B cell (primary cell): ENCODE data around the gene ALKBH4. TPM values are rescaled to one million over a fixed set of nuclear protein-coding genes. Genes with fewer than 3 reads are reported as not detected.
"Not testable (repeated sequence)": the region's sequence is repeated elsewhere in the genome, so short reads cannot be mapped to it uniquely, and the experiment has no call there.

Experiments used
- ATAC-seq: fragments of 200-7000 bp; cut with Tn5 transposase; one replicate; pipeline ENCODE4 v1.10.0; 2021; ENCODE audit warnings: low read depth, mild to moderate bottlenecking, moderate number of reproducible peaks, moderate library complexity
- CTCF ChIA-PET: fragments of 350-600 bp; sonication (Branson Sonifier 250); formaldehyde crosslinking; loops from one replicate; lab custom pipeline; 2021; ENCODE audit warnings: antibody characterized with exemption, inconsistent platforms; lab: Charles Lee
- POLR2A ChIA-PET: fragments of 350-600 bp; sonication (Branson Sonifier 250); formaldehyde crosslinking; loops from one replicate; lab custom pipeline; 2021; ENCODE audit warnings: antibody characterized with exemption; lab: Charles Lee
- DNase-seq: peaks from one replicate; pipeline ENCODE4 v3.0.0; 2013
- H2AFZ ChIP-seq: 2 replicates; pipeline ENCODE4 v1.6.1; 2012; ENCODE audit warnings: mild to moderate bottlenecking, low read depth, low read length; ENCODE audit not compliant: insufficient read depth, poor library complexity, severe bottlenecking
- H3K27ac ChIP-seq, 2 donors: 1 replicate in 1 of 2; 2 replicates in 1 of 2; pipeline ENCODE4 v1.5.1; 2012 to 2013; ENCODE audit warnings: low read length in 2 of 2, mild to moderate bottlenecking in 2 of 2, moderate library complexity in 1 of 2
- H3K27me3 ChIP-seq, 4 experiments: fragments of 200-600 bp in 1 of 4; sonication (generic) in 1 of 4; replicated peaks in 1 of 4; 1 replicate in 2 of 4; 2 replicates in 2 of 4; pipeline versions ENCODE4 v1.6.1 to v1.7.0; 2013 to 2016; ENCODE audit warnings: low read length in 3 of 4, mild to moderate bottlenecking in 2 of 4, mixed read lengths in 1 of 4, moderate library complexity in 1 of 4; ENCODE audit not compliant: insufficient read depth in 4 of 4, control insufficient read depth in 3 of 4; ENCODE audit errors: control extremely low read depth in 1 of 4
- H3K36me3 ChIP-seq, 2 experiments: replicated peaks in 1 of 2; 1 replicate in 1 of 2; 2 replicates in 1 of 2; pipeline versions ENCODE4 v1.6.1 to v1.7.1; 2013; ENCODE audit warnings: low read length in 1 of 2; ENCODE audit not compliant: insufficient read depth in 2 of 2, control insufficient read depth in 1 of 2; ENCODE audit errors: control extremely low read depth in 1 of 2, extremely low read depth in 1 of 2
- H3K4me1 ChIP-seq, 2 donors: fragments of 200-600 bp in 1 of 2; sonication (generic) in 1 of 2; 1 replicate in 1 of 2; 2 replicates in 1 of 2; pipeline versions ENCODE4 v1.5.1 to v1.6.1; 2013 to 2017; ENCODE audit warnings: low read length in 2 of 2; ENCODE audit not compliant: control insufficient read depth in 2 of 2, insufficient read depth in 2 of 2
- H3K4me2 ChIP-seq: replicated peaks from 2 replicates; pipeline ENCODE3; 2012; ENCODE audit warnings: mild to moderate bottlenecking, low read depth, low read length; ENCODE audit not compliant: poor library complexity, severe bottlenecking
- H3K4me3 ChIP-seq, 5 experiments: fragments of 200-600 bp in 1 of 5; sonication (generic) in 1 of 5; 1 replicate in 3 of 5; 2 replicates in 2 of 5; pipeline versions ENCODE4 v1.5.1 to v1.7.0; 2011 to 2016; ENCODE audit warnings: low read length in 4 of 5, mild to moderate bottlenecking in 4 of 5, low read depth in 2 of 5, control low read depth in 1 of 5, moderate library complexity in 1 of 5; ENCODE audit not compliant: insufficient read depth in 1 of 5; ENCODE audit errors: control extremely low read depth in 1 of 5, extremely low read depth in 1 of 5
- H3K79me2 ChIP-seq: fragments of 200-600 bp; sonication (generic); one replicate; pipeline ENCODE4 v1.6.0; 2016; ENCODE audit warnings: low read length; ENCODE audit not compliant: control insufficient read depth, insufficient read depth
- H3K9ac ChIP-seq: fragments of 200-600 bp; sonication (generic); 2 replicates; pipeline ENCODE4 v1.6.1; 2017; ENCODE audit warnings: mild to moderate bottlenecking, low read length, moderate library complexity
- H3K9me3 ChIP-seq, 3 donors: one replicate each; pipeline versions ENCODE4 v1.6.1 to v1.7.1; 2013; ENCODE audit warnings: low read length in 2 of 3; ENCODE audit not compliant: control insufficient read depth in 2 of 3, insufficient read depth in 1 of 3; ENCODE audit errors: control extremely low read depth in 1 of 3
- H4K20me1 ChIP-seq: 2 replicates; pipeline ENCODE4 v1.6.0; 2012; ENCODE audit warnings: mild to moderate bottlenecking, low read length; ENCODE audit not compliant: insufficient read depth, control insufficient read depth, poor library complexity, severe bottlenecking
- H3K27ac Mint-ChIP-seq: one replicate; pipeline ENCODE4 v1.8.0; 2021; ENCODE audit warnings: mixed read lengths
- H3K27me3 Mint-ChIP-seq: one replicate; pipeline ENCODE4 v1.8.0; 2021; ENCODE audit warnings: mixed read lengths
- H3K4me1 Mint-ChIP-seq: one replicate; pipeline ENCODE4 v1.8.0; 2021; ENCODE audit warnings: mixed read lengths
- H3K4me3 Mint-ChIP-seq: one replicate; pipeline ENCODE4 v1.8.0; 2021; ENCODE audit warnings: mixed read lengths
- H3K9me3 Mint-ChIP-seq: one replicate; pipeline ENCODE4 v1.8.0; 2022; ENCODE audit warnings: mixed read lengths; ENCODE audit not compliant: insufficient read depth
- WGBS: methylation state at CpG from one replicate; pipeline ENCODE4 v1.1.5; 2013; ENCODE audit warnings: missing lambda C conversion rate; ENCODE audit not compliant: insufficient coverage; 5-methylcytosine and 5-hydroxymethylcytosine counted together
- intact Hi-C: fragments of 100-400 bp; cut with micrococcal nuclease; formaldehyde crosslinking; loops from one replicate; pipeline ENCODE4 v1.10.0; 2022
- polyA plus RNA-seq: library from polyadenylated mRNA; depleted of rRNA; stranded (reverse); fragments of >200 nt; gene quantifications from 2 replicates; pipeline ENCODE4 v1.2.3, GENCODE V29; 2012
- total RNA-seq, 2 donors: library from RNA; stranded (reverse); fragments of 120-200 nt in 1 of 2; gene quantifications; 1 replicate in 1 of 2; 2 replicates in 1 of 2; pipeline versions ENCODE4 v1.2.3 to v1.2.4, GENCODE V29; 2013 to 2022

The ALKBH4 gene
- total and polyA plus RNA-seq, 2 donors (not counting 1 experiment from before 2014, with no cell fraction given), result 6.2 to 8.6 TPM

DNA sequence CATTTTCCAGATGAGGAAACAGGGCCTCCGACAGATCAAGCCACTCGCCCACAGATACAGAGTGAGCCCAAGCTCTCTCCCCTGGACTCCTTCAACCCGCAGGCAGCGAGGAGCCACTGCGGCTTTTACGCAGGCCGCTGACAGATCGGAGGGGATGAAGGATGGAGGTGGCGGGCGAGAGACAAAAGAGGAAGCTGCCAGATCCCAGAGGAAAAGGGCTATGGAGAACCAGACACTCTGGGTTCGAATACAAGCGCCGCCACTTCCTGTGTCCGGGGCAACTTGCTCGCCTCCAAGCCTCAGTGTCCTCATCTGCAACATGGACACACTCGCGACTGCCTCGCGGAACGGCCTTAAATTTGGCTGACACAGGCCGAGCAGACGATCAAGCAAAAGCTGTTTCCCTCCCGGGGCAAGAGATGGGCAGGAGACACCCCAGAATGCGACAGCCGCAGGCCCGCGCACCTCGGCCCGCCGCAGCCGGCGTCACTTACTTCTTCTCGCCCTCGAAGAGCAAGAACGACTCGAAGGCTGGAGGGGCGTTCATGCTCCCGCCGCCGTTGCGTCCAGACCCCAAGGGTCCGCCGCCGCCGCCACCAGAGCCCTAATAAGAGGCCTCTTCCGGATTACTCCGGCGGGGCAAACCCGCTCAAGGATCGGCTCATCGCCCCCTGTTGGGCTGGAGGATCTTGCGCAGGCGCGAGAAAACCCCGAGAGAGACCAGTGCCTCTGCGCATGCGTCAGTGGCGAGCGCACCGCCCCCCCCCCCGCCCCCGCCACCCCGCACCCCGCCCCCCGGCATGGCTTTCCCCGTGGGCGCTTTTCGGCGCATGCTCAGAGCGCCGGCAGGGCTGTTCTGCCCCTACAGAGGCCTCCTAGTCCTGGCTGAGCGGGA lies 13.9 kb upstream of the ALKBH4 start, which contains the start of gene POLR2J:
Gene POLR2J, minus strand, starts transcription at position 609 of the 895 bp plus-strand sequence. Its CDS starts 62 bp downstream, at position 547.
- WGBS, result 0% methylated on average over 23 of the region's 72 CpGs
- H3K79me2 ChIP-seq, H3K9me3 ChIP-seq, H3K27me3 Mint-ChIP-seq, H3K36me3 ChIP-seq, H2AFZ ChIP-seq, H3K4me1 ChIP-seq, H3K27ac ChIP-seq, H3K9ac ChIP-seq, H4K20me1 ChIP-seq, H3K9me3 Mint-ChIP-seq, intact Hi-C loops, H3K4me1 Mint-ChIP-seq, CTCF ChIA-PET, H3K4me2 ChIP-seq, H3K27me3 ChIP-seq: not testable (repeated sequence)
- DNase-seq (peak; percentile 86), ATAC-seq (peak; percentile 93)
- peak within 1 kb of the TSS; percentile 89 for H3K4me3 Mint-ChIP-seq
- peak within 1 kb of the TSS; percentile 80 for H3K27ac Mint-ChIP-seq
- peak within 1 kb of the TSS in 3 of 5 experiments; percentile 38 to 44 (median 40) for H3K4me3 ChIP-seq
- POLR2A ChIA-PET, result interaction anchor here (0.7 kb wide), 1 partner anchor 69 kb away, joined by 3 read pairs; no protein-coding TSS in a partner anchor

GRCh38 chr7:102474736-102475435 lies 10.2 kb upstream of the ALKBH4 start:
- H3K4me3 Mint-ChIP-seq, H3K4me2 ChIP-seq, ATAC-seq, H4K20me1 ChIP-seq, H3K27ac ChIP-seq, H3K79me2 ChIP-seq, H2AFZ ChIP-seq, POLR2A ChIA-PET, H3K4me1 ChIP-seq, H3K4me1 Mint-ChIP-seq, H3K9me3 ChIP-seq, CTCF ChIA-PET, DNase-seq, H3K27me3 ChIP-seq, intact Hi-C loops, H3K27me3 Mint-ChIP-seq, H3K9me3 Mint-ChIP-seq, H3K9ac ChIP-seq, H3K27ac Mint-ChIP-seq, H3K4me3 ChIP-seq: not testable (repeated sequence)
- H3K36me3 ChIP-seq, result peaks cover 0 to 33% of the 10 kb centered on the region in 2 experiments
- WGBS, result no CpG with 5 or more reads among the region's 19 CpGs

GRCh38 chr7:102474116-102474515 lies 9.5 kb upstream of the ALKBH4 start:
- H2AFZ ChIP-seq, CTCF ChIA-PET, H3K27me3 Mint-ChIP-seq, H3K4me3 ChIP-seq, H3K4me3 Mint-ChIP-seq, H3K4me1 Mint-ChIP-seq, H3K9me3 Mint-ChIP-seq, H3K27ac ChIP-seq, H3K4me2 ChIP-seq, H3K27ac Mint-ChIP-seq, H3K79me2 ChIP-seq, DNase-seq, H3K9ac ChIP-seq, POLR2A ChIA-PET, ATAC-seq, H3K27me3 ChIP-seq, intact Hi-C loops, H3K4me1 ChIP-seq, H4K20me1 ChIP-seq, H3K9me3 ChIP-seq: not testable (repeated sequence)
- no CpG with 5 or more reads among the region's 14 CpGs for WGBS
- peaks cover 0 to 35% of the 10 kb centered on the region in 2 experiments for H3K36me3 ChIP-seq
